ENCODE results near the gene PTGS1. TPM values are rescaled to one million over a fixed set of nuclear protein-coding genes. Genes with fewer than 3 reads are reported as not detected.

PTGS1 gene
- total RNA-seq, 1 donor from 2014 or later = 0.97 TPM

DNA sequence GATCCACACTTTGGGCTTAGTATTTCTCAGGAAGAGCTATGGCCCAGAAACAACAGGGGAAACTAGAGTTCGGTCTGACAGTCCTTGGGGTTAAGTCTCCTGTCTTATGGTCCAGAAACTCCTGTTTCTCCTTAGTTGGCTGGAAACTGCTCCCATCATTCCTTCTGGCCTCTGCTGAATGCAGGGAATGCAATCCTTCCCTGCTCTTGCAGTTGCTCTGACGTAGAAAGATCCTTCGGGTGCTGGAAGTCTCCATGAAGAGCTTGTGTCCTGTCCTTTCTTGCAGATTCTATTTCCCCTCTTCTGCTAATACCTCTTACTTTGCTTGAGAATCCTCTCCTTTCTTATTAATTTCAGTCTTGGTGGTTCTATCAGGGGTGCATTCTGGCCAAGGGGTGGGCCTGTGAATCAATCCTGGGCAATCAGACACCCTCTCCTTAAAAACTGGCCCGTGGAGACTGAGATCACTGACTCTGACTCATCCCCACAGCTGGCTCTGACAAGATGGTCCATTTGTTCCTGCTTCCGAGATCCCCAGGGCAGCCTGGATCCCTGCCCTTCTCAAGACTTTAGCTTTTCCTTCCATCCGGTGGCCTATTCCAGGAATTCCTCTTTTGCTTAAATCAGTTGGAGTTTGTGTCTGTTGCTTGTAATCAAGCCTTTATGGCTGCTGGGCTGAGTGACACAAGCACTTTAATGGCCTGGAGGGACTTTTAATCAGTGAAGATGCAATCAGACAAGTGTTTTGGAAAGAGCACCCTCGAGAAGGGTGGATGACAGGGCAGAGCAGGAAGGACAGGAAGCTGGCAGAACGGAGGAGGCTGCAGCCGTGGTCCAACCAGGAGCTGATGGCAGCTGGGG, 23.7 kb downstream of the PTGS1 start:
- TF ChIP-seq, protein P1, sequence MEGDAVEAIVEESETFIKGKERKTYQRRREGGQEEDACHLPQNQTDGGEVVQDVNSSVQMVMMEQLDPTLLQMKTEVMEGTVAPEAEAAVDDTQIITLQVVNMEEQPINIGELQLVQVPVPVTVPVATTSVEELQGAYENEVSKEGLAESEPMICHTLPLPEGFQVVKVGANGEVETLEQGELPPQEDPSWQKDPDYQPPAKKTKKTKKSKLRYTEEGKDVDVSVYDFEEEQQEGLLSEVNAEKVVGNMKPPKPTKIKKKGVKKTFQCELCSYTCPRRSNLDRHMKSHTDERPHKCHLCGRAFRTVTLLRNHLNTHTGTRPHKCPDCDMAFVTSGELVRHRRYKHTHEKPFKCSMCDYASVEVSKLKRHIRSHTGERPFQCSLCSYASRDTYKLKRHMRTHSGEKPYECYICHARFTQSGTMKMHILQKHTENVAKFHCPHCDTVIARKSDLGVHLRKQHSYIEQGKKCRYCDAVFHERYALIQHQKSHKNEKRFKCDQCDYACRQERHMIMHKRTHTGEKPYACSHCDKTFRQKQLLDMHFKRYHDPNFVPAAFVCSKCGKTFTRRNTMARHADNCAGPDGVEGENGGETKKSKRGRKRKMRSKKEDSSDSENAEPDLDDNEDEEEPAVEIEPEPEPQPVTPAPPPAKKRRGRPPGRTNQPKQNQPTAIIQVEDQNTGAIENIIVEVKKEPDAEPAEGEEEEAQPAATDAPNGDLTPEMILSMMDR (IDR thresholded peaks at IDR 0.05) = no peak
- H3K27me3 Mint-ChIP-seq (ENCODE audit: low read depth) = no peaks in the 10 kb centered on the region
- no peak overlapping the region for H3K4me3 Mint-ChIP-seq (ENCODE audit: unreplicated experiment)
- peak; percentile 44 for DNase-seq (ENCODE audit: low spot score)
- H3K36me3 Mint-ChIP-seq (ENCODE audit: low read depth) = no peaks in the 10 kb centered on the region
- peaks cover 10% of the 10 kb centered on the region for H3K4me1 Mint-ChIP-seq (ENCODE audit: low read depth)
- peaks cover 6% of the 10 kb centered on the region for H3K9me3 Mint-ChIP-seq (ENCODE audit: low read depth)
- H3K27ac Mint-ChIP-seq (ENCODE audit: unreplicated experiment) = peak overlapping the region; percentile 22

DNA sequence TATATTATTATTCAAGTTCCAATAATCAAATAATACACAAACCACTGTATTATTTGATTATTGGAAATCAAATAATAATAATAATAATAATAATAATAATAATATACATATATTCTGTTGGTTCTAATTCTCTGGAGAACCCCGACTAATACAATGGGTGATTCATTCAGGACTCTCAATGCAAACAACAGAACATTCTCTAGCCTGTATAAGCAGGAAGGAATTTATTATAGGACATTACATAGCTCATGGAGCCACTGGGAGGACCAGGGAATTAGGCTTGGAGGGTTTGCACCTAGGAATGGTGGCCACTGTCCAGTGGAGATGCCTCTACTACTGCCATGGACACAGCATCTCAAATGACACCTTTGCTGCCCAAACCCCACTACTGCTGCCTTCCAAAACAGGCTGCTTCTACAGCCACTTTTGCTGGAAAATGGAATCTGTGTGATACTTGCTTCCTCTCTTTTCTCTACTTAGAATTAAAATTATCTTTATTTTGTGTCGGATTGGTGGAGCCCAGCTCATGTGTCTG, 25.9 kb downstream of the PTGS1 start:
- Mint-ChIP-seq H3K27me3 (ENCODE audit: low read depth) (no peaks in the 10 kb centered on the region), H3K4me3 (ENCODE audit: unreplicated experiment) (no peak overlapping the region), H3K4me1 (ENCODE audit: low read depth) (peaks cover 10% of the 10 kb centered on the region), H3K9me3 (ENCODE audit: low read depth) (peaks cover 12% of the 10 kb centered on the region), H3K36me3 (ENCODE audit: low read depth) (no peaks in the 10 kb centered on the region), H3K27ac (ENCODE audit: unreplicated experiment) (no peak overlapping the region)
- TF ChIP-seq, protein P1 (IDR thresholded peaks at IDR 0.05) = no peak
- no peak for DNase-seq (ENCODE audit: low spot score)

DNA sequence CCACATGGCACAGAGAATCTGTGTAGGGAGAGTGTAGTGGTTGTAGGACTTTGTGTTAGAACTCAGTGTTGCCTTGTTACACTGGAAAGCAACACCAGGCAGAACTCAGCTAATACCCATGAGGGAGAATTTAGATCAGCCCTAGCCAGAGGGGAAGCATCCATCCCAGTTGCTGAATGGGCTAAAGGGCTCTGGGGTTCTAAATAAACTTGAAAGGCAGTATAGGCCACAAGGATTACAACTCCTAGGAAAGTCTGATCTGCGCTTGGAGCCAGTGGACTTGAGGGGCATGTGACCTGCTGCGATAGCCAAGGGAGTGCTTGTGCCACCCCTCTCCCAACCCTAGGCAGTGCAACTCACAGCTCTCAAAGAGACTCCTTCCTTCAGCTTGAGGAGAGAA, 26.9 kb downstream of the PTGS1 start:
- Mint-ChIP-seq H3K4me3 (ENCODE audit: unreplicated experiment) (no peak overlapping the region), H3K9me3 (ENCODE audit: low read depth) (peaks cover 12% of the 10 kb centered on the region), H3K4me1 (ENCODE audit: low read depth) (peaks cover 18% of the 10 kb centered on the region), H3K27ac (ENCODE audit: unreplicated experiment) (no peak overlapping the region), H3K27me3 (ENCODE audit: low read depth) (no peaks in the 10 kb centered on the region), H3K36me3 (ENCODE audit: low read depth) (no peaks in the 10 kb centered on the region)
- TF ChIP-seq, protein P1 (IDR thresholded peaks at IDR 0.05) = no peak
- no peak for DNase-seq (ENCODE audit: low spot score)

DNA sequence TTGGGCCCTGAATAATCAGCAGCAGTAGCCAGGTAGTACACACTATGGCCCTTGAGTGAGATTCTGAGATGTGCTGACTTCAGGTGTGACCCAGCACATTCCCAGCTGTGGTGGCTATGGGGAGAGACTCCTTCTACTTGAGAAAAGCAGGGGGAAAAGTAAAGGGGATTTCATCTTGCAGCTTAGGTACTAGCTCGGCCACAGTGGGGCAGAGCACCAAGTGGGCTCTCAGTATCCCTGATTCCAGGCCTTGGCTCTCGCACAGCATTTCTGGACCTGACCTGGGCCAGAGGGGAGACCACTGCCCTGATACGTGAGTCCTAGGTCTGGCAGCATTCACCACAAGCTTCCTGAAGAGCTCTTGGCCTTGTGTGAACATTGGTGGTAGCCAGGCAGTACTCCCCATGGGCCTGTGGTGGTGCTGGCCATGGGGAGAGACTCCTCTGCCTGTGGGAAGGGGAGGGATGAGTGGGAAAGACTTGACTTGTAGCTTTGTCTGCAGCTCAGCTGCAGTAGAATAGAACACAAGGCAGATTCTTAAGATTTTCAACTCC, 27.6 kb downstream of the PTGS1 start:
- Mint-ChIP-seq H3K27ac (ENCODE audit: unreplicated experiment) (no peak overlapping the region), H3K4me1 (ENCODE audit: low read depth) (peaks cover 20% of the 10 kb centered on the region)

DNA sequence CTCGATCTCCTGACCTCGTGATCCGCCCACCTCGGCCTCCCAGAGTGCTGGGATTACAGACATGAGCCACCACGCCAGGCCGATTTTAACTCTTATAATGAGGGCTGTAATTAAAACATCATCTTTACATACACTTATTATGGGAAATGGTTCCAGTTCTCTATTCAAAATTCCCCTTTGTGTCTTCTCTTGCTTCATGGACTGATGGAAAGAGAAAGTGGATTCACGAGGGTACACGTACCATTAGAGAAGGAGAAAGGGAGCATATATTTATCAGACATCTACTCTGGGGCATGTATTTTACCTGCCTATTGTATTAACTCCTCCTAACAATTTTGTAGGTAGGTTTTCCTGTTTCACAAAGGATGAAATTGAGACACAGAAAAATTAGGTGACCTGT, 31.1 kb downstream of the PTGS1 start:
- TF ChIP-seq, protein P1 (IDR thresholded peaks at IDR 0.05) = no peak
- Mint-ChIP-seq H3K4me1 (ENCODE audit: low read depth) (peaks cover 10% of the 10 kb centered on the region), H3K4me3 (ENCODE audit: unreplicated experiment) (no peak overlapping the region), H3K27me3 (ENCODE audit: low read depth) (no peaks in the 10 kb centered on the region), H3K9me3 (ENCODE audit: low read depth) (peaks cover 12% of the 10 kb centered on the region), H3K36me3 (ENCODE audit: low read depth) (no peaks in the 10 kb centered on the region), H3K27ac (ENCODE audit: unreplicated experiment) (peak overlapping the region; percentile 67)
- DNase-seq (ENCODE audit: low spot score) = no peak

More for the DNA sequence above, 27.6 kb downstream of the PTGS1 start:
- peaks cover 12% of the 10 kb centered on the region for H3K9me3 Mint-ChIP-seq (ENCODE audit: low read depth)
- no peaks in the 10 kb centered on the region for H3K36me3 Mint-ChIP-seq (ENCODE audit: low read depth)
- no peak for DNase-seq (ENCODE audit: low spot score)
- no peaks in the 10 kb centered on the region for H3K27me3 Mint-ChIP-seq (ENCODE audit: low read depth)
- H3K4me3 Mint-ChIP-seq (ENCODE audit: unreplicated experiment) = no peak overlapping the region
- TF ChIP-seq, protein P1 (IDR thresholded peaks at IDR 0.05) = no peak

All from chondrocyte (in vitro differentiated cells).